NCI-H1105 (cell line): ENCODE data around the gene MTCH2.

Experiments used
- DNase-seq: peaks from one replicate; lab custom pipeline; 2025; lab: John Stamatoyannopoulos, UW

MTCH2 gene

DNA sequence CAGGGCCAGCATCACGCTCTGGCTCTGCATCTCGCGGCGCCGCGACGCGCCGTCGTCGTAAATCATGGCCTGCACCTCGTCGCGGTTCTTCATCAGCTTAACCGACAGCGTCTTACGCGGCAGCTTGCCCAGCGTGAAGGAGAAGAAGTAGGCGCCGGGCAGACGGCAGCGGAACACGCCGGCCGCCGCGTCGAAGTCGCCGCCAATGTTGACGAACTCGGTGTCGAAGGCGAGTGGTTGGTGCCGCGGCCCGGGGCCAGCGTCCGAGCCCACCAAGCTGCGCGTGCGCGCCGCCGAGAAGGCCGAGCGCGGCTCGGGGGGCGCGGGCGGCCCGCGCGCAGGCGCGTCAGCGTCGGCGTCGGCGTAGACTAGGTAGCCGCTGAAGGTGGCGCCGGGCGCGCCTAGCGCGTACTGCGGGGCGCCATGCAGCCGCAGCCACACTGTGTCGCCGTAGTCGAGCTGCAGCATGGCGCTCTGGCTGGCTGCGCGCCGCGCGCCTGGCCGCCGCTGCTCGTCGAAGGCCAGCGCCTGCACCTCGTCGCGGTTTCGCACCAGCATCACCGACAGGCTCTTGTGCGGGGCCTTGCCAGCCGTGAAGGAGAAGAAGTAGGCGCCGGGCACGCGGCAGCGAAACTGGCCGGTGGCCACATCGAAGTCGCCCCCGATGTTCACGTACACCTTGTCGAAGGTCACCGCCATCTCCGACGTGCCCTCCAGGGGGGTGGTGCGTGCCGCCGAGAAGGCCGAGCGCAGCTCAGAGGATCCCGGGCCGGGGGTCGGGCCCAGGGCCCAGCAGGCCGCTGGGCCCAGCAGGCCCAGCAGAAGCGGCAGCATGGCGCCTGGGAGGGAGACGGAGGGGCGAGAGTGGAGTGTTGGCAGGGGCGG lies 52.1 kb downstream of the MTCH2 start:
- DNase-seq, result no peak

DNA sequence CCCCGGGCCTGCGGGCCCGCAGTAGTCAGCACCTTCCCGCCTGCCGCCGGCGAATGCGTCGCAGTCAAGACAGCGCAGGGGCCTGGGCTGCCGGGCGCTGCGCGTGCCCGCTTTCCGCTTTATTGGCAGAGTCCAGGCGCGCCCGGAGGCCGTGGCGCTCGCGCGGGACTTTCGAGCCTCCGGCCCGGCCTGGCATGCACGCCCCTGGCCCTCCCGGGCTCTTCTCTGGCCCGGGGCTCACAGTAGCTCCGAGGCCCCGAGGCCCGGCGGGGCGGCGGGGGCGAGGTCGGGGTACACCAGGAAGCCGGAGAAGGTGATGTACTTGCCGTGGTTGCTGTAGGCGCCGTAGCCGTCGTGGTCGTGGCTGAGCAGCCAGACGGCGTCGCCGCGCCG lies 52.8 kb downstream of the MTCH2 start:
- no peak for DNase-seq

DNA sequence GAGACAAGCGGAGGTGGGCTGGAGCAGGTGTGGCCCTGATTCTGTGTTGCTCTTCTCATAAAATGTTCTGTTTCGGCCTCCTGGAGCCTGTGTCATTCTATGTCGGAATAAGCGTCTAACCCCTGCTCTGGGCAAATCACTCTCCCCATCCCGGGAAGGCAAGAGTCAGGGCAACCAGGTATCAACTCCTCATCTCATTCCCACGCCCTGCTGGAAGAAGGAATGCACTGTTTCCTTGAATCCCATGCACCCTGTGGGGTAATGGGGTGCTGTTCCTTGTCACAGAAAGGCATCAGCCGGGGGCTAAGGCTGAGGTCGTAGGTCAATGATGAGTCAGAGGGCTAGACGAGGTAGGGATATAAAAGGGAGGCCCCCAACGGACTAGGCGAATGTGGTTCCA lies 53.2 kb downstream of the MTCH2 start:
- no peak for DNase-seq

DNA sequence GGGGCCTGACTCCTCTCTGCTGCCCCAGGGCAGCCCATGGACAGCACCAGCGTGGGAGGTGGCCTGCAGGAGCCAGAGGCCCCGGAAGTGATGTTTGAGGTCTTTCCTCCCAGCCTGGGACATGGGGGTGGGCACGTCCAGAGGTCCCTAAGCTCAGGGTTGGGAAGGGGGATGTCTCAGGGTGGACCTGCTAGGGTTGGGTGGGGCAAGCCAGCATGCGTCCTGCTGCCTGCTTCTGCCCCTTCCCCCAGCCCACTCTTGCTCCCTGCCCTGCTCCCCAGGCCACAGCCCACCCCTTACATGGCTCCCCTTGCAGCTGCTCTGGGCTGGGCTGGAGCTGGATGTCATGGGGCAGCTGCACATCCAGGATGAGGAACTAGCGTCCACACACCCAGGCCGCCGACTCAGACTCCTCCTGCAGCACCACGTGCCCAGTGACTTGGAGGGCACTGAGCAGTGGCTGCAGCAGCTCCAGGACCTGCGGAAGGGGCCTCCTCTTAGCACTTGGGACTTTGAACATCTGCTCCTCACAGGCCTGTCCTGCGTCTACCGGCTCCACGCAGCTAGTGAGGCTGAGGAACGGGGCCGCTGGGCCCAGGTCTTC lies 54.5 kb downstream of the MTCH2 start:
- DNase-seq, result no peak

DNA sequence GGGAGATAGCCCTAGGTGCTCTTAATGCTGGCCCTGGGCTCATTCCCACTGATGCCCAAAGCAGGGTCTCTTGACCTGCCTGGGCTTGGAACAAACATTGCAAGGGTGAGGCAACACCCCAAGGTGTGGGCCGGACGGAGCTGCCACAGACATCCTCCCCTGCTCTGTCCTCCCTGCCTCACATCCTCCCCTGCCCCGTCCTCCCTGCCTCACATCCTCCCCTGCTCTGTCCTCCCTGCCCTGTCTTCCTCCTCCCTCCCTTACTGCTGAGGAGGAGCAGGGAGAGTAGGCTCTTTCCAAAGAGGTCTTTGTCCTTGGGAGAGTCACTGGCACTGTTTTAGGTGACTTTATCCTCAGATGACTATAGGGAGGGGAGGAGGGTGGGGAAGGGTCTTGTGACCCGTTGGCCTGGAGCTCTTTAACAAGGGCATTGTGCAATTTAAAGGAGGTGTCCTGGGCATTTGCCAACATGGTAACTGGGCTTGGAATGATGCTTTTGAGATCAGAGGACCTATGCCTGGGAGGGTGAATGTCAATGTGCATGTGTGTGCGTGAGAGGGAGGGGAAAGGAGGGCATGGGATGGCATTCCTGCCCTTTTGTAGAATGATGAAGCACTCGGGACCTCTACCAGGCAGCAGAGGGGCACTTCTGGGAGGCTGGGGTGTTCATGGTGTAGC lies 55.2 kb downstream of the MTCH2 start:
- DNase-seq, result no peak

DNA sequence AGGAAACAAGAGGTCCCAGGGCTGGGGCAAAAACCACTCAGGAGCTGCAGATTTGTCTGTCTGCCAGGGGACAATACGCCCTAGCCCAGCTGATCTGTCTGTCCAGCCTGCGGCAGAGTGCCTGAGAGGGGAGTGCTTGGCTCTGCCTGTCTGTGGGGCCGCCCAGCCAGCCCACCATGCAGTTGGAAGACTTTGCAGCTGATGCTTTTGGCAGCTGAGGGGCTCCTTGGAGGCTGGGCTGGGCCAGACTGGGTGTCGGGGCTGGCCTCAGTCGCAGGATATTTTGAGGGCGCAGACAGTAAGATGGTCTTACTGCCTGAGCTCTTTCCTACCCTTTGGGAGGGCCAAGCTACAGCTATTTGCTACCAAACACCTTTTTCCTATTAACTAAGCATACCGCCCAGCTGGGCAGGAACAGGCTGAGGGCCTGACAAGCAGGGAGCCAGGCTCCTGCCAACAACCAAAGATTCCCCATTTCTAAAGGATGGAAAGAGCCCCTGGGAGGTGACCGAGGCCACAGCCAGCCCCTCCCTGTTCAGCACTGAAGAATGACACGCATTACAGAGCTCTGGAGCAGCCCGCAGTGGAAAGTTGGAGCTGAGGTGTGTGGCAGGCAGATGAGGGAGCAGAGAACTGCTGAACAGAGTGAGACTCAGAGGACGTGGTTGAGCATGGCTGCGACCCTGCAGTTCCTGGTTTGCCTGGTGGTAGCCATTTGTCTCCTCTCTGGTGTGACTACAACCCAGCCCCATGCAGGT lies 56.1 kb downstream of the MTCH2 start, which contains the start of gene FAM180B:
Gene FAM180B, plus strand, starts transcription at position 581 of the 758 bp plus-strand sequence. Its CDS starts 91 bp downstream, at position 672.
- DNase-seq, result no peak

DNA sequence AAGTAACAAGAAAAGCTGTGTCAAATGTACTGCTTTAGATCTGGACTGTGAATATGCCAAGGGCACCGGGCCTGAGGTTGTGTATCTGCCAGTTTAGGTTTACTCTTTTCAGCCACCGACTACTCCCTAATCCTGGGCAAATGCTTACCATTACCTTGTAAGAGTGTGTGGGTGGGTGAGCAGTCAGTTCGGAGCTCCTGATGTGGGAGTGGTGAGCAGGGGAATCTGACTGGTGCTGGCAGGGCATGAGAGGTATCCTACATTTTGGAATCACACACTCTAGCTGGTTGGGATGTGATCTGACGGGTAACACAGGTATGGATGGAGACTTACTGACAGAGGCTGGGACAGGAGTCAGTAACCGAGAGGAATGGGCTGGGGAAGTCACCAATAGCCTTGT lies 58.5 kb downstream of the MTCH2 start:
- DNase-seq, result no peak

DNA sequence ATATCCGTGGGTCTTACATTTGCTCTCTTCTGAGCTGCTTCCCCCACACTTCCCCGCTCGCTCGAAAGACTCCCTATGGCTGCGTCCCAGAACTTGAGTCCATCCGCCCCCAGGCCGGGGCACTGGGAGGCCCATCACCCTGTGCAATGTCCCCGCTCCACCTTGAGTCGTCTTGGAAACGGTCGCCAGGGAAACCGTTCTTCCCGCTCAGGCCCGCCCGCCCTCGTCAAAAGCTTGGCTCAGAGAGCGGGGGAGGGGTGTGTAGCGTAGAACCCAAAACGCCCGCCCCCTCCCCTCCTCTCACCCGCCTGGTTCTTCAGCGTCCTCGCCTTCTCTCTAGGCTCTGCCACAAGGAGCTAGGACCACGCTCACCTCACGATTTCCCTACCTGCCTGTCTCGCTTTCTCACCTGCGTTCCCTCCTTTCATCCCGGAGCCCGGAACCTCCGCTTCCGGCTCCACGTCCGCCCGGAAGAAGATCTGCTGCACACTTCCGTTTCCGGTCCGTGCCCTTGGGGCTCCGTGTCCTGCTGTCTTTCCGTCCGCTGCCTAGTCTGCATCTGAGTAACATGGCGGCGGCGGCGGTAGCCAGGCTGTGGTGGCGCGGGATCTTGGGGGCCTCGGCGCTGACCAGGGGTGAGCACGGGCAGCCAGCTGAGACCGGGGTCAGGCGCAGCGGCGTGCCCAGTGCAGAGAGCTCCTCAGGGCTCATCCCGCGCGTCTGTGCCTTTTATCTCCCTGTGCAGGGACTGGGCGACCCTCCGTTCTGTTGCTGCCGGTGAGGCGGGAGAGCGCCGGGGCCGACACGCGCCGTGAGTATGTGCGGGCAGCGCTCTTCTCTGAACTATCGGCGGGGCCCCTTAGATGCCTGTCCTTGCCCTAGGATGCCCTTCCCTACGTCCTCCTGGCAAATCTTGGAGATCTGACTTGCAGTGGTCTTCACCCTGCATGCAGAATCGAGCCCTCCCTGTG lies 63.5 kb downstream of the MTCH2 start, which contains the start of the genes KBTBD4 and NDUFS3:
Gene KBTBD4, minus strand, starts transcription at position 447 of the 971 bp plus-strand sequence. Its CDS starts 19 bp downstream, at position 428.
Gene NDUFS3, plus strand, starts transcription at position 551 of the 971 bp plus-strand sequence. Its CDS starts 18 bp downstream, at position 569.
- peak; percentile 93 for DNase-seq

DNA sequence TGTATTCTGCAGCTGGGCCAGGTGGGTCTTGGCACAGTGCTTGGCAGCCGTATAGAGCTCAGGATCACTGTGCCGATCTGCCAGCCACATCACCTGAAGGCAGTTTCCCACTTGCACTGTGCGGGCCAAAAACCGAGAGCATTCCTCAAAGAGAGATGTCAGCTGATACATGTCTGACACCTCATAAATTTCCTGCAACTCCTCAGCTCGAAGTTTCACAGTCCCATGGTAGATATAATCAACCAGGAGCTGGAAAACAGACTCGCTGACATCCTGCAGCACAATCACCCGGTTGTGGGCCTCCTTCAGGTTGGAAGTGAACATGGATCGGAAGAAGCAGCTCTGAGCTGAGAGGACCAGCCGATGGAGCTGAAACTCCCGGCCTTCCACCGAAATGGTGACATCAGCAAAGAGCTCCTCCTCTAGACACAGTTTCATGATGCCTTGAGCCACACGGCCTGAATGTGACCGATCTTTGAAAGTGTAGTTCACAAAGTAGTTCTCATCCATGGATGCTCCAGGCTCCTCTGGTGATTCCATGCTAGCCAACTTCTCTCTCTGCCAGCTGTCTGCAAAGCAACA lies 64.8 kb downstream of the MTCH2 start:
- DNase-seq, result no peak

DNA sequence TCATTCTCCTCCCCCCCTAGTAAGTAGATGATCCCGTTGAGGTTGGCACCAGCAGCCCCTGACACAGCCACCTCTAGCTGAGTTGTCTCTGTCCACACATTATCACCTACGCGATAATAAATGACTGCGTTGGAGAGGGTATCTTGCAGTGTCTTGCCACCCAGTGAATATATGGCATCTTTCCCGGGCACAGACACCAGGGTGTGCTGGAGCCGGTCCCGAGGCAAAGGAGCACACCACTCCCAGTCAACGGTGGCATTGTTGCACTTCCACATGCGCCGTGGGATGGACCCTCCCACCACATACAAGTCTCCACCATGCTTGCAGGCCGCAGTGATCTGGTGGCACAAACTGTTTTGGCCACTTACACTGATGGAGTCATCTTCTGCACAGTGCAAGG lies 69.0 kb downstream of the MTCH2 start:
- DNase-seq, result no peak

DNA sequence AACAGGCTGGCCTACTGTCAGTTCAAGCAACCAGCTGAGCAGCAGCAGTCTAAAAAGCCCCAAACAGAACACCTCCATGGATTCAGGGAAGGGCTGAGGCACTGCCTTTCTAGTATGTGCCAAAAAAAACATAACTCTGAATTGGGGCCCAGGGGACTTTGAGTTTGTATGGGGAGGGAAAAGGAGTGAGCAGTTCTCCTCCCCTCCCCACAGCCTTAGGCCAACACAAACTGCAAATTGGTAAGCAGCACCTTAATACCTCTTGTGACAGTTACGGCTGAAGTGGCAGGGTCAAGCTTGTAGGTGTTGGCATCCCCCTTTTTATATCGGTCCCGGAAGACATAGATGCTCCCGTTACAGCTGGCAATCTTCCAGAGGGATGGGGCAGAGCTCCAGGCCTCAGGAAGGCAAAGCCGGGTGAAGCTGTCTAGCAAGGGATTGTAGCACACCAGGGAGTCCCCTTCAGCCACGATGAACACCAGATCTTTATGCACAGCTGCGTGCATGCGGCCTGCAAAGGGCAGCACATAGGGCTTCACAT lies 69.6 kb downstream of the MTCH2 start:
- DNase-seq, result no peak

DNA sequence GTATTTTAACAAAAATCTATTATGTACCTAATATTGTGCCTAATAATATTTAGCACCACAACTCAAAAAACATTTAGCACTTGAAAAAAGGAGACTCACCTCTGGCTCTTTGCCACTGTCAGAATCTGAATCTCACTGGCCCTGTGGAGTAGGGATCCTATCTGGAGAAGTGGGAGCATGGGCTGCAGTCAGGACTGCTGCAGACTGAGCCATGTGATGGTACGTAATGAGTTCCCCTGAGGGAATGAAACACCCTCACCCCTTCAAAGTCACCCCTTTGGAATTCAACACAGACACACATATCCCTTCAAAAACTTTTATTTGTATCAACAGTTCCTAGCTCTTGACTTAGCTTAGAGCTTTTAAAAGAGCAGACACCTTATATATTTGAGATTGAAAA lies 70.5 kb downstream of the MTCH2 start:
- no peak for DNase-seq

DNA sequence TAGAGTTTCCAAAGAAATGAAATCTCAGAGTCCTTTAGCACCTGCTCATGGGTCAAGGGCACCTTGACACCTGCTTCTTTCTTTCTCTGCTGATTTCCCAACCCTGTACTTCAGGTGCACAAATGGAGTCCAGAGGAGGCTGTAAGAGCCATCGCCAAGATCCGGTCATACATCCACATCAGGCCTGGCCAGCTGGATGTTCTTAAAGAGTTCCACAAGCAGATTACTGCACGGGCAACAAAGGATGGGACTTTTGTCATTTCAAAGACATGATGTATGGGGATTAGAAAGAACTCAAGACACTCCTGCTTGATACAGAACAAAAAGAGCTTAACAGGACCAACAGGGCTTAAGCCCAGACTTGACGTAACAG lies 71.0 kb downstream of the MTCH2 start:
- DNase-seq, result no peak

DNA sequence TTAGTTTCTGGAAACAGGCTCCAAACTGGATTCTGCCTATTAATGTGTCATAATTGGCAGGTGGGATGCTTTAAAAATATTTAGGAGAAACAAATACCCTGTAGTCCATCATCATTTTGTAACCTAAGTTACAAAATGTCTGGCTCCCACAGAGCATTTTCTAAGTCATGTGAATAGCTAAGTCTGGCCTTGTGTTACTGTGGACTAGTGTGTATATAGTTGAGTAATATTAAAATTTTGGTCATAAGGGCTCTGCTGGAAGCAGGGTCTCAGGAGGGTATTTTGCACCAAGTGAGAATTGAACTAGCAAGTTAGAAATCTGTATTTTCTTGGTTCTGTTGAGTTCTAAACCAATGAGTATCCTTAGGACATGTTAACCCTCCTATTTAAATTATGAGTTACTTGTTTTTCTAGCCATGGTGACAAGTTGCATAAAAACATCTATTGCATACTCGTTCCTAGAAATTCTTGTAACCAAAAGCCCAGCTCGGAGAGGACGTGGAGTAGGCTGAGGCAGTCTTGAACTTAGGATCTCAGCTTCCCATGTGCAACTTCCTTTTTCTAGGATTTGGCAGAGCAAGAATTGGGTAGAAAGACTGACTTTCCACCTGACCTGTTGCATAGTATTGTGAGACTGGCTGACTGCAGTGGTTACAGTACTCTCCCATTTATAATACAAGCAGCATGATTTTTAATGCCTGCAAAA lies 71.6 kb downstream of the MTCH2 start:
- no peak for DNase-seq

DNA sequence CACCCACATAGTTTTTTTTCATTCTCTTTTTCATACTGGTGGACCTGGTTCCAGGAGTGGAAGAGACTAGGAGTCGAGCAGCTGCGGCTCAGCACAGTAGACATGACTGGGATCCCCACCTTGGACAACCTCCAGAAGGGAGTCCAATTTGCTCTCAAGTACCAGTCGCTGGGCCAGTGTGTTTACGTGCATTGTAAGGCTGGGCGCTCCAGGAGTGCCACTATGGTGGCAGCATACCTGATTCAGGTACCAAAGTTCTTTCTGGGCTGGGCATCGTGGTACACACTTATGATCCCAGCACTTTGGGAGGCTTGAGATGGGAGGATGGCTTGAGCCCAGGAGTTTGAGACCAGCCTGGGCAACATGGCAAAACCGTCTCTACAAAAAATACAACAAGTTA lies 72.7 kb downstream of the MTCH2 start:
- DNase-seq, result no peak
